Erythroblast (primary cell): ENCODE data around the gene NOTCH3.

Experiments used
- GATA1 ChIP-seq: IDR thresholded peaks from 2 replicates; pipeline ENCODE4 v1.6.1; 2011; ENCODE audit warnings: low read depth, mild to moderate bottlenecking, control low read depth, low read length, moderate library complexity
- POLR2A ChIP-seq: IDR thresholded peaks from 2 replicates; pipeline ENCODE4 v1.6.1; 2011; ENCODE audit warnings: mild to moderate bottlenecking, low read length

GRCh38 chr19:15138427-15138826 lies 62.4 kb downstream of the NOTCH3 start:
- TF ChIP-seq POLR2A: no peak
- no peak for TF ChIP-seq GATA1
